ENCODE results near the gene RCSD1. TPM values are rescaled to one million over a fixed set of nuclear protein-coding genes. Genes with fewer than 3 reads are reported as not detected.

RCSD1 gene
- total and polyA plus RNA-seq, 12 donors = 9.0 to 50.2 (median 37.4) TPM

DNA sequence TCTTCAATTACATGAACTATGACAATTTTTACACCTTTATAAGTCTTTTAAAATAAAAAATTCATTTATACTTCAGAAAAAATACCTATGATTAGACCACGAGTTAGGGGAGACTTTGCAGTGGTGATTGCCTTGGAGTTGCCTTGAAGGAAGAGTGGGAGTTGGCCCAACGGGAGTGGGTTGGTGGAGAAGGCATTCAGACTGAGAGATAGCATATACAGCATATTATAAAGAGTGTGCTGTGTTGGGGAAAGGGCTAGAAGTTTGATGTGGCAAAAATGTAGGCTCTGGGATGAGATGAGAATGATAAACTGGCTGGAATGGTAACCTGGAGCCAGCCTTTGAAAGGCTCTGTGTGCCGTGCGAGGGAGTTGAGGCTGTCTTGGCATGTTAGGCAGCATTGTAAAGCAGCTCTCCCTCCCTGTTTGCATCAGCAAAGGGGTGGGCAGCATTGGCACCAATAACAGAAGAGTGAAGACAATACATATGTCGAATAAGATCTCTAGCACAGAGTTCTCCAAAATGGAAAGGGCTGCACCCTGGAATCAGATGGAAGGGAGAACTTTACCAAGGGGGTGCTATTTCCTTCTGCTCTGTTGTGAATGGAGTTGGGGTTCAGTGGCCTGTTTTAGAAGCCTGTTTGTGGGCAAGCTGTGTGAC is 116.1 kb downstream of the RCSD1 start:
- no peak for ATAC-seq
- H3K4me1 ChIP-seq = peaks cover 0 to 29% (median 7%) of the 10 kb centered on the region in 9 donors
- 74 to 79% methylated on average over 5 of the region's 5 CpGs for WGBS, 2 donors

DNA sequence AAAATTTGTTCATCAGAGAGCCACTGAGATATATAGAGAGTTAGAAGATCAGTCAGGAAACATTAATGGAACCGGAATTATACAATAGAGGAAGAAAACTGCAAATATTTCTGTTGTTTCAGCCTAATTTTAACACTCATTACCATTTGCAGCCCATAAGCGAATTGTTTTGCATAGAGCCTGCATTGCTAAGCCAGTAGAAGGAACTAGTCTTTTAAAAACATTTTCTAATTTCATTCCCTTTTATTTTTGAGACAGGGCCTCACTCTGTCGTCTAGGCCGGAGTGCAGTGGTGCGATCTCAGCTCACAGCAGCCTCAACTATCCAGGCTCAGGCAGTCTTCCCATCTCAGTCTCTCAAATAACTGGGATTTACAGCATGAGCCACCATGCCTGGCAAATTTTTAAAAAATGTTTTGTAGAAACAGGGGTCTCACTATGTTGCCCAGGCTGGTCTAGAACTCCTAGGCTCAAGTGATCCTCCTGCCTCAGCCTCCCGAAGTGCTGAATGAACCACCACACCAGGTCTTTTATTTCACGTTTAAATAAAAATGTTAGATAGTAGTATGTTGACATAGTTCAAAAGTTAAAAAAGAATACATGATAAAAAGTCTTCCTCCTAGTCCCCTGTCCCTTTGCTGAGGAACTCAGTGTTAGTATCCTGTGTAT is 117.1 kb downstream of the RCSD1 start:
- 84 to 90% methylated on average over 7 of the region's 7 CpGs for WGBS, 2 donors
- no peak overlapping the region for H3K4me3 ChIP-seq
- H3K36me3 ChIP-seq = no peaks in the 10 kb centered on the region
- ATAC-seq = no peak
- no peaks in the 10 kb centered on the region for H3K9me3 ChIP-seq
- H3K27me3 ChIP-seq = no peaks in the 10 kb centered on the region
- no peak overlapping the region for H3K27ac ChIP-seq
- H3K4me1 ChIP-seq = peaks cover 0 to 33% (median 13%) of the 10 kb centered on the region in 9 donors
- TF ChIP-seq, protein P1, sequence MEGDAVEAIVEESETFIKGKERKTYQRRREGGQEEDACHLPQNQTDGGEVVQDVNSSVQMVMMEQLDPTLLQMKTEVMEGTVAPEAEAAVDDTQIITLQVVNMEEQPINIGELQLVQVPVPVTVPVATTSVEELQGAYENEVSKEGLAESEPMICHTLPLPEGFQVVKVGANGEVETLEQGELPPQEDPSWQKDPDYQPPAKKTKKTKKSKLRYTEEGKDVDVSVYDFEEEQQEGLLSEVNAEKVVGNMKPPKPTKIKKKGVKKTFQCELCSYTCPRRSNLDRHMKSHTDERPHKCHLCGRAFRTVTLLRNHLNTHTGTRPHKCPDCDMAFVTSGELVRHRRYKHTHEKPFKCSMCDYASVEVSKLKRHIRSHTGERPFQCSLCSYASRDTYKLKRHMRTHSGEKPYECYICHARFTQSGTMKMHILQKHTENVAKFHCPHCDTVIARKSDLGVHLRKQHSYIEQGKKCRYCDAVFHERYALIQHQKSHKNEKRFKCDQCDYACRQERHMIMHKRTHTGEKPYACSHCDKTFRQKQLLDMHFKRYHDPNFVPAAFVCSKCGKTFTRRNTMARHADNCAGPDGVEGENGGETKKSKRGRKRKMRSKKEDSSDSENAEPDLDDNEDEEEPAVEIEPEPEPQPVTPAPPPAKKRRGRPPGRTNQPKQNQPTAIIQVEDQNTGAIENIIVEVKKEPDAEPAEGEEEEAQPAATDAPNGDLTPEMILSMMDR (IDR thresholded peaks at IDR 0.05) = no peak
- intact Hi-C loops (cut with DNase I) = no loop called here
- no peak for DNase-seq

More for the DNA sequence above, 116.1 kb downstream of the RCSD1 start:
- Histone ChIP-seq H3K36me3 (no peaks in the 10 kb centered on the region), H3K4me3 (no peak overlapping the region), H3K9me3 (no peaks in the 10 kb centered on the region), H3K27me3 (no peaks in the 10 kb centered on the region), H3K27ac (no peak overlapping the region)
- intact Hi-C loops (cut with DNase I) = no loop called here
- TF ChIP-seq, protein P1 (IDR thresholded peaks at IDR 0.05) = no peak
- DNase-seq = no peak

DNA sequence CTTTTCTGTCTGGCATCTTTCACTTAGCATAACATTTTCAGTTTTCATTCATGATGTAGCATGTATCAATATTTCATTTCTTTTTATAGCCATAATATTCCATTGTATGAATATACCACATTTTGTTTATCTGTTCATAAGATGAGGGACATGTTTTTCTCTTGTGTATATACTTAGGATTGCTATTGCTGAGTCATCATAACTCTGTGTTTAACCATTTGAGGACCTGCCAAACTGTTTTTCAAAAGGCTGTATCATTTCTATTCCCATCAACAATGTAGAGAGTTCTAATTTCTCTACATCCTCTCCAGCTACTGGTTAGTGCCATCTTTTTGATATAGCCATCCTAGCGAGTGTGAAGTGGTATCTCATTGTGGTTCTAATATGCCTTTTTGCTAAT is 118.0 kb downstream of the RCSD1 start:
- Histone ChIP-seq H3K36me3 (no peaks in the 10 kb centered on the region), H3K4me3 (no peak overlapping the region), H3K27ac (no peak overlapping the region), H3K27me3 (no peaks in the 10 kb centered on the region), H3K4me1 (peaks cover 0 to 40% (median 21%) of the 10 kb centered on the region in 9 donors), H3K9me3 (no peaks in the 10 kb centered on the region)
- intact Hi-C loops (cut with DNase I) = no loop called here
- DNase-seq = no peak
- TF ChIP-seq, protein P1 (IDR thresholded peaks at IDR 0.05) = no peak
- 98 to 99% methylated on average over 1 of the region's 1 CpG for WGBS, 2 donors
- no peak for ATAC-seq

DNA sequence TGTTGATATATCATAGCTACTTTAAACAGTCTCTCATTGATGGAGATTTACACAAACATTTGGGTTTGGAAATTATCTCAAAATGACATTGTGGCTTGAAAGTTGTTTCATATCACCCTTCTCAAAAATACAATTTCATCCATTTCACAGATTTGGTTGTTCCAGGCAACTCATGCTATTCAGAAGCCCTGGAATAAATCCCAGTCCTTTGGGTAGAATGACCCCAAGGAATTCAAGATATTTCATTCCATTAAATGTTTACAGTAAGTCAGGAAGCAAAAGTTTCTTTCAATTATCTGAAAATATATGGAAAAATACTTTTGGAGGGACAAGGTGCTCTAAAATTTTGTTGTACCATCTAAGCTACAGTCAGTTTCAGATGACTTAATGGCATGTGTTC is 118.9 kb downstream of the RCSD1 start:
- H3K27me3 ChIP-seq = no peaks in the 10 kb centered on the region
- H3K27ac ChIP-seq = no peak overlapping the region
- no peak overlapping the region for H3K4me3 ChIP-seq
- no peaks in the 10 kb centered on the region for H3K9me3 ChIP-seq
- DNase-seq = no peak
- H3K4me1 ChIP-seq = peaks cover 0 to 37% (median 21%) of the 10 kb centered on the region in 9 donors
- H3K36me3 ChIP-seq = no peaks in the 10 kb centered on the region
- TF ChIP-seq, protein P1 (IDR thresholded peaks at IDR 0.05) = no peak
- intact Hi-C loops (cut with DNase I) = no loop called here
- ATAC-seq = no peak
